Ramos (cell line): ENCODE measurements around the gene OTUD5.
"Not testable (repeated sequence)": the region's sequence is repeated elsewhere in the genome, so short reads cannot be mapped to it uniquely, and the experiment has no call there.

Source experiments
- in situ Hi-C: fragments of 300-500 bp; cut with MboI; formaldehyde crosslinking; loops from one replicate; pipeline ENCODE4 v1.14.3; 2022; ENCODE audit warnings: low sequenced_read_pairs; ENCODE audit not compliant: unreplicated experiment

OTUD5 gene

DNA sequence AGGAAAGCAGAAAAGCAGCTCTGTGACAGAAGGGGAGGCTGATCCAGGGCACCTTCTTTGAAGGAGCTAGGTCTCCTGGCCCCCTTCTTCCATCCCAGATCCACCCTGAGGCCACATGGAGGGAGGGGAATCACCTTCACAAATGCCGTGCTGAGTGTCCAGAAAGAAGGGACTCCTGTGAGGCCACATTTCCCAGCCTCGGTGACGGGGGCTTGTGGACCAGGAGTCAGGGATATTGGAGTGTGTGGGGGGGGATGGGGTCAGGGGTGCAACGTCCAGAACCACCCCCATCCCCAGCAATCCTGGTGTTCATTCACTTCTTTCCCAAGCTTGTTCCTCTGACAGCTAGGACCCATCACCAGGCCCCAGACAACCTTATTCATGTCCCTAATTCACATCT is 64.5 kb downstream of the OTUD5 start:
- in situ Hi-C loops: no loop called here

DNA sequence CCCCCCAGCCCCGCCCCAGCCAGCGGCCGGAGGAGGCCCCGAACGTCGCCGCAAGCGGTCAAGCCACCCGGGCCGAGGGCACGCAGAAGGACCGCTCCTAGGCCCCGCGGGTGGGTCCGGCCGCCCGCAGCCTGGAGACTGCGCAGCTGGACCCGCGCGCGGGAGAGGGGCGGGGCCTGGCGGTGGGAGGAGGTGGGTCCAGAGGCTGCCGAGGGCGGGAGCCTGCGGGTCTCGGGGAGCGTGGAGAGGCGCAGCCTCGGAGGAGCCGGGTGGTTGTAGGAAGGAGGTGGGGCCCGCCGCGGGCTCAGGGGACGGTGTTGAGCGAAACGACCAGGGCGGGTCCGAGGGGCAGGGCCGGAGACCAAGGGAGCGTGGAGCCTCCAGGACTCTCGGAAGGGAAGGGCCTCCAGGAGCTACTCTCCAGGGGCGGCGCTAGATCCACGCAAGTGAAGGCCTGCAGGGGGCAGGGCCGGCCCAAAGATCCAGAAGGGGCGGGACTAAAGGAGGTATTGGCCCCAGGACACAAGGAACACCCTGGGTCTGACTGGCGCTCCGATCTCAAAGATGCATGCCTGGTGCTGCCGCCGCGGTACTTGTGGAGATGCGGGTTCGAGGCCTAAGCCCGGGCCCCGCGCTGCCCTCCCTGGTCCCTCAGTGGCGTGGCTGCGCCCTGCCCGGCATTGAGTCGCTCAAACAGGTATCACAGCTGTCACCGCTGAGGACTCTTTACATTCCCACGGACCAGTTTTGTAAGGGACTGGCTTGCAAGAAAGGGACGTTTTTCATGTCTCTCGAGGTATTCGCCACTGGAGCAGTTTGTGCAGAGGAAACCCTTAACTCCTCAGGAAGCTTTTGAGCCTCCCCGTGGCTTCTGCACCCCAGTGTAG is 65.8 kb downstream of the OTUD5 start:
- in situ Hi-C loops: no loop called here

- in situ Hi-C loops: no loop called here
These were observed 66.4 kb downstream of the OTUD5 start for GRCh38 chrX:48890934-48891401.

- in situ Hi-C loops: no loop called here
These were observed 67.0 kb downstream of the OTUD5 start for GRCh38 chrX:48890296-48890925.

GRCh38 chrX:48886586-48886985 is 70.8 kb downstream of the OTUD5 start:
- in situ Hi-C loops: not testable (repeated sequence)

GRCh38 chrX:48883729-48884128 is 73.7 kb downstream of the OTUD5 start:
- in situ Hi-C loops: no loop called here

- in situ Hi-C loops: not testable (repeated sequence)
These were observed 80.5 kb downstream of the OTUD5 start for GRCh38 chrX:48876944-48877343.
